Endothelial cell (in vitro differentiated cells): ENCODE data around the gene IQCH. TPM values are rescaled to one million over a fixed set of nuclear protein-coding genes. Genes with fewer than 3 reads are reported as not detected.

Experiments used
- DNase-seq: peaks from one replicate; pipeline ENCODE4 v3.0.0; 2021; ENCODE audit warnings: low spot score
- H3K27ac Mint-ChIP-seq: one replicate; pipeline ENCODE4 v1.8.0; 2021; ENCODE audit warnings: mixed read lengths, inconsistent platforms; ENCODE audit not compliant: unreplicated experiment
- H3K27me3 Mint-ChIP-seq: one replicate; pipeline ENCODE4 v1.8.0; 2021; ENCODE audit warnings: mild to moderate bottlenecking, moderate library complexity, mixed read lengths, inconsistent platforms; ENCODE audit not compliant: unreplicated experiment
- H3K36me3 Mint-ChIP-seq: one replicate; pipeline ENCODE4 v1.8.0; 2021; ENCODE audit warnings: mild to moderate bottlenecking, low read depth, mixed read lengths, inconsistent platforms; ENCODE audit not compliant: unreplicated experiment
- H3K4me1 Mint-ChIP-seq: one replicate; pipeline ENCODE4 v1.8.0; 2021; ENCODE audit warnings: mild to moderate bottlenecking, mixed read lengths, inconsistent platforms; ENCODE audit not compliant: unreplicated experiment
- H3K4me3 Mint-ChIP-seq: one replicate; pipeline ENCODE4 v1.8.0; 2021; ENCODE audit warnings: mild to moderate bottlenecking, mixed read lengths, inconsistent platforms; ENCODE audit not compliant: unreplicated experiment
- H3K9me3 Mint-ChIP-seq: one replicate; pipeline ENCODE4 v1.8.0; 2021; ENCODE audit warnings: mixed read lengths, inconsistent platforms; ENCODE audit not compliant: unreplicated experiment
- total RNA-seq: library from RNA; stranded (reverse); fragmentation: NEBNext Ultra II Directional; extraction: Animal tissue kit (Norgen Biotek cat#: 25700); gene quantifications from one replicate; pipeline ENCODE4 v1.2.1, GENCODE V29; 2021; ENCODE audit not compliant: unreplicated experiment
- TF ChIP-seq, protein P1 (sequence below): fragments of 200-600 bp; sonication (generic); IDR thresholded peaks from one replicate; pipeline ENCODE4 v1.5.0; 2021; ENCODE audit warnings: antibody characterized with exemption; ENCODE audit not compliant: unreplicated experiment

The IQCH gene
- total RNA-seq, 1 donor from 2014 or later, result 2.4 TPM

DNA sequence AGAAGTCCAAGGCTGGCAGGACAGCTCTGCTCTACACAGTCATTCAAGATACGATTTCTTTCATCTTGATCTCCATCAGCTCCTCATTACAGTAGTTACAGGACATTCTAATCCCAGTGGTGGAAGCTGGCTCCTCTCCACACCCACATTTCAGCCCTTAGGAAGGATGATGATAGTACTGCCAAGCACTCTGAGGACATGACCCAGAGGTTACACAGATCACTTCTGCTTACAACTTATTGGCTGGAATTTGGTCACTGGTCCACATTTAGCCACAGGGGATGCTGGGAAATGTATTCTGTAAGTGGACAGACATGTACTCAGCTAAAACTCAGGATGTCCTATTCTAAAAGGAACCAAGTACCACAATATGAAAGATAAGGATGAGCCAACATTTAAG lies 77.1 kb downstream of the IQCH start:
- TF ChIP-seq, protein P1, sequence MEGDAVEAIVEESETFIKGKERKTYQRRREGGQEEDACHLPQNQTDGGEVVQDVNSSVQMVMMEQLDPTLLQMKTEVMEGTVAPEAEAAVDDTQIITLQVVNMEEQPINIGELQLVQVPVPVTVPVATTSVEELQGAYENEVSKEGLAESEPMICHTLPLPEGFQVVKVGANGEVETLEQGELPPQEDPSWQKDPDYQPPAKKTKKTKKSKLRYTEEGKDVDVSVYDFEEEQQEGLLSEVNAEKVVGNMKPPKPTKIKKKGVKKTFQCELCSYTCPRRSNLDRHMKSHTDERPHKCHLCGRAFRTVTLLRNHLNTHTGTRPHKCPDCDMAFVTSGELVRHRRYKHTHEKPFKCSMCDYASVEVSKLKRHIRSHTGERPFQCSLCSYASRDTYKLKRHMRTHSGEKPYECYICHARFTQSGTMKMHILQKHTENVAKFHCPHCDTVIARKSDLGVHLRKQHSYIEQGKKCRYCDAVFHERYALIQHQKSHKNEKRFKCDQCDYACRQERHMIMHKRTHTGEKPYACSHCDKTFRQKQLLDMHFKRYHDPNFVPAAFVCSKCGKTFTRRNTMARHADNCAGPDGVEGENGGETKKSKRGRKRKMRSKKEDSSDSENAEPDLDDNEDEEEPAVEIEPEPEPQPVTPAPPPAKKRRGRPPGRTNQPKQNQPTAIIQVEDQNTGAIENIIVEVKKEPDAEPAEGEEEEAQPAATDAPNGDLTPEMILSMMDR, result no peak
- no peaks in the 10 kb centered on the region for H3K36me3 Mint-ChIP-seq
- no peak for DNase-seq
- peaks cover 3% of the 10 kb centered on the region for H3K4me1 Mint-ChIP-seq
- no peaks in the 10 kb centered on the region for H3K27me3 Mint-ChIP-seq
- no peak overlapping the region for H3K4me3 Mint-ChIP-seq
- H3K27ac Mint-ChIP-seq, result no peak overlapping the region
- no peaks in the 10 kb centered on the region for H3K9me3 Mint-ChIP-seq

DNA sequence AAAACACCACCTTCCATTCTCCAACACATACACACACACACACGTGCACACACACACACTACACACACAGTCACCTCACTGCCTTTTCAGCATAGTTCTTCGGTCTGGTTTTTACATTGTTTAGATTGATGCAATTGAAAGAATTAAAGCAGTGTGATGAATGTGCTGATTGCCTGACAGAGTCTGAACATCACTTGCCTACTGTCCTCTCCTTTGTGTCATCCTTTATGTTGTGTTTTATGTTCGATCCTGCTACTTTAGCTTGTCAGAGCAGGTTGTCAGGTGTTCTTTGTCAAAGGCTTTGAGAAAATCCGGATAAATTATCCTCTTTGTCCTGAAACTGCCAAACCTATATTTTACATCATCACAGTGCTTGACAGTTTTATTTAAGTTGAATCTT lies 80.4 kb downstream of the IQCH start:
- H3K4me1 Mint-ChIP-seq, result peaks cover 7% of the 10 kb centered on the region
- H3K27me3 Mint-ChIP-seq, result no peaks in the 10 kb centered on the region
- TF ChIP-seq, protein P1, result no peak
- H3K9me3 Mint-ChIP-seq, result no peaks in the 10 kb centered on the region
- no peak for DNase-seq
- no peak overlapping the region for H3K27ac Mint-ChIP-seq
- H3K4me3 Mint-ChIP-seq, result no peak overlapping the region
- no peaks in the 10 kb centered on the region for H3K36me3 Mint-ChIP-seq

DNA sequence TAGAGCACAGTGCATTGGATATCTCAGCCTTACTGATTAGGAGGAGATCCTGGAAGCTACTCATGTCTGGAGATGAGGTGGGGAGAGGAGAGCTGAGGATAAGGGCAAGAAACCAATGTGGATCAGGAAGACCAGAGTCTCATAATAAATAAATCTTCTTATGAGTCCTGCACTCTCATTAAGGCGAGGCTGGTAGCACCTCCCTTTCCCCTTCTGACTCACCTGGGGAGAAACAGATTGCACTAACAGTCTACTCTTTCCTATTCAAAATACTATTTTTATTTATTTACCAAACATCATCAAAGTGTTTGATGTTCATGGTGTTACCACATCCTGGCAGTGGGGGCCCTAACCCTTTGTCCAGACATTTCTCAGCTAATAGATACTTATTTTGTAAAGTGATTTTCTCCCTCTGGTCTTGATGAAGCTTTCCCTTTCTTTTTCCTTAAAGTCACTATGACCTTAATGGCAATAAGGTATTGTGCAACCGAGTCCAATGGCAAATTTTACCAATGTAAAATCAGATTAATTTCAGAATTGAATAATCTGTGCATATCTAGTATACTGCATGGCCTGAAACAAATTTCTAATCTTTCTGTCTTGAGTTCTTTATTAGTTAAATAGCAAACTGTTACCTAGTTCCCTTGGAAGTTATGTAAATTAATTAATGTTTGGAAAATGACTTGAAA lies 81.1 kb downstream of the IQCH start:
- TF ChIP-seq, protein P1, result no peak
- Mint-ChIP-seq H3K9me3 (no peaks in the 10 kb centered on the region), H3K27me3 (no peaks in the 10 kb centered on the region), H3K36me3 (no peaks in the 10 kb centered on the region), H3K4me3 (no peak overlapping the region), H3K27ac (no peak overlapping the region), H3K4me1 (peaks cover 7% of the 10 kb centered on the region)
- no peak for DNase-seq

DNA sequence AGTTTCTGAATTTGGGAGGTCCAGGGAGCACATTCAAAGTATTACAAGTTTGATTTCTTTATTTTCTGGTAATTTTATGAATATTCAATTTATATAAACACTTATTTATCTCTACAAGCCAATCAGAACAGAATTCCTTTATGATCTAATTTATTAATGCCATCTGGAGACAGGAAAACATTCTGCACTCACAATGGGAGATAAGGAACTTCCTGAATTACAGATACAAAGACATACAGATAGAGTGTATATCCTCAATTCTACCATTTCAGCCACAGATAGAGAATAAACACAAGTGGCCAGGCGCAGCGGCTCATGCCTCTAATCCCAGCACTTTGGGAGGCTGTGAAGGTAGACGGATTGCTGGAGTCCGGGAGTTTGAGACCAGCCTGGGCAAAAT lies 86.0 kb downstream of the IQCH start:
- TF ChIP-seq, protein P1, result no peak
- DNase-seq, result no peak
- Mint-ChIP-seq H3K27me3 (no peaks in the 10 kb centered on the region), H3K9me3 (no peaks in the 10 kb centered on the region), H3K4me1 (peaks cover 7% of the 10 kb centered on the region), H3K27ac (no peak overlapping the region), H3K4me3 (no peak overlapping the region), H3K36me3 (peaks cover 6% of the 10 kb centered on the region)

DNA sequence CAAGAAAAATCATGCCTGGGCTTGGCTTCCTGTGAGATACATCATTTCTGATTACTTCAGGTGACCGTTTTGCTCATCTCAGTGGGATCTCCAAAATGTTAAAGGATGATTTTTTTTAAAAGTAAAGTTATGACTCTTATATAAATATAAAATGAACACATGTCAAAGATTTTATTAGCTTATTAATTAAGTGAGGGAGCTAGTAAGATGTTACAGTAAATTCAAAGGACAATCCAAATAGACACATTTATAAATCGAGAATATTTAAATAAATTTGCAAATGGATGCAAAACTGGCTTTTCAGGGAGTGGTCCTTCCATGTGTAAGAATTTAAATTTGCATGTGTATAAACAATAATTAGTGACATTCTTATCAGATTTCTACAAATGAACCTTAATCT lies 87.0 kb downstream of the IQCH start:
- Mint-ChIP-seq H3K27ac (no peak overlapping the region), H3K36me3 (peaks cover 6% of the 10 kb centered on the region), H3K4me3 (no peak overlapping the region), H3K27me3 (no peaks in the 10 kb centered on the region), H3K4me1 (peaks cover 7% of the 10 kb centered on the region), H3K9me3 (no peaks in the 10 kb centered on the region)
- no peak for DNase-seq
- TF ChIP-seq, protein P1, result no peak
